Chondrocyte (in vitro differentiated cells): ENCODE data around the gene C13orf42. TPM values are rescaled to one million over a fixed set of nuclear protein-coding genes. Genes with fewer than 3 reads are reported as not detected.

Source experiments
- DNase-seq: peaks from one replicate; pipeline ENCODE4 v3.0.0; 2021; ENCODE audit warnings: mixed read lengths, low spot score
- H3K27ac Mint-ChIP-seq: one replicate; pipeline ENCODE4 v1.8.0; 2021; ENCODE audit warnings: mild to moderate bottlenecking, moderate library complexity, mixed read lengths; ENCODE audit not compliant: unreplicated experiment
- H3K27me3 Mint-ChIP-seq: 2 replicates; pipeline ENCODE4 v1.8.0; 2021; ENCODE audit warnings: low read depth, mixed read lengths
- H3K36me3 Mint-ChIP-seq: 2 replicates; pipeline ENCODE4 v1.8.0; 2021; ENCODE audit warnings: low read depth, mixed read lengths
- H3K4me1 Mint-ChIP-seq: 2 replicates; pipeline ENCODE4 v1.8.0; 2021; ENCODE audit warnings: low read depth, mild to moderate bottlenecking, mixed read lengths
- H3K4me3 Mint-ChIP-seq: one replicate; pipeline ENCODE4 v1.8.0; 2021; ENCODE audit warnings: mild to moderate bottlenecking, moderate library complexity, mixed read lengths; ENCODE audit not compliant: unreplicated experiment
- H3K9me3 Mint-ChIP-seq: 2 replicates; pipeline ENCODE4 v1.8.0; 2021; ENCODE audit warnings: low read depth, mixed read lengths
- total RNA-seq: library from RNA; stranded (reverse); gene quantifications from 3 replicates; pipeline ENCODE4 v1.2.1, GENCODE V29; 2021
- TF ChIP-seq, protein P1 (sequence below): fragments of 200-600 bp; sonication (generic); IDR thresholded peaks from 2 replicates; pipeline ENCODE4 v1.5.0; 2021; ENCODE audit warnings: antibody characterized with exemption, mild to moderate bottlenecking, moderate library complexity

The C13orf42 gene
- total RNA-seq, 1 donor from 2014 or later: not detected

- Mint-ChIP-seq H3K36me3 (no peaks in the 10 kb centered on the region), H3K27ac (no peak overlapping the region), H3K4me1 (peaks cover 16% of the 10 kb centered on the region), H3K27me3 (peaks cover 9% of the 10 kb centered on the region), H3K4me3 (no peak overlapping the region), H3K9me3 (no peaks in the 10 kb centered on the region)
- no peak for DNase-seq
- TF ChIP-seq, protein P1, sequence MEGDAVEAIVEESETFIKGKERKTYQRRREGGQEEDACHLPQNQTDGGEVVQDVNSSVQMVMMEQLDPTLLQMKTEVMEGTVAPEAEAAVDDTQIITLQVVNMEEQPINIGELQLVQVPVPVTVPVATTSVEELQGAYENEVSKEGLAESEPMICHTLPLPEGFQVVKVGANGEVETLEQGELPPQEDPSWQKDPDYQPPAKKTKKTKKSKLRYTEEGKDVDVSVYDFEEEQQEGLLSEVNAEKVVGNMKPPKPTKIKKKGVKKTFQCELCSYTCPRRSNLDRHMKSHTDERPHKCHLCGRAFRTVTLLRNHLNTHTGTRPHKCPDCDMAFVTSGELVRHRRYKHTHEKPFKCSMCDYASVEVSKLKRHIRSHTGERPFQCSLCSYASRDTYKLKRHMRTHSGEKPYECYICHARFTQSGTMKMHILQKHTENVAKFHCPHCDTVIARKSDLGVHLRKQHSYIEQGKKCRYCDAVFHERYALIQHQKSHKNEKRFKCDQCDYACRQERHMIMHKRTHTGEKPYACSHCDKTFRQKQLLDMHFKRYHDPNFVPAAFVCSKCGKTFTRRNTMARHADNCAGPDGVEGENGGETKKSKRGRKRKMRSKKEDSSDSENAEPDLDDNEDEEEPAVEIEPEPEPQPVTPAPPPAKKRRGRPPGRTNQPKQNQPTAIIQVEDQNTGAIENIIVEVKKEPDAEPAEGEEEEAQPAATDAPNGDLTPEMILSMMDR: no peak
These were observed 44.1 kb upstream of the C13orf42 start for GRCh38 chr13:51155161-51155560.

DNA sequence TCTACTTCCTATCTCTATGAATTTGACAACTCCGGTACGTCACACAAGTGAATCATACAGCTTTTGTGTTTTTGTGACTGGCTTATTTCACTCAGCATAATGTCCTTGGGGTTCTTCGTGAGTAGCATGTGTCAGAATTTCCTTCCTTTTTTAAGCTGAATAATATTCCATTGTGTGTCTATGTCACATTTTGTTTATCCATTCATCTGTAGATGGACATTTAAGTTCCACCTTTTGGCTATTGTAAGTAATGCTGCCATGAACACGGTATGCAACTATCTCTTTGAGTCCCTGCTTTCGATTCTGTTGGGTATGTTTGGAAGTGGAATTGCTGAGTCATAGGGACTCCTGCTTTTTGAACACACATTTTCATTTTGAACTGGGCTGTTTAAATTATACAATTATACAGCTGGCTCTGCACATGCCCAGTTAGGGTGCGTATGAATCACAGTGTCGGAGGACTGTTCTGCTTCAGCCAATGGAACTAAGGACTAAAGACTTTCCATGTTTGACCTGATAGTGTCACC, 43.0 kb upstream of the C13orf42 start:
- H3K4me1 Mint-ChIP-seq: peaks cover 15% of the 10 kb centered on the region
- TF ChIP-seq, protein P1: no peak
- H3K36me3 Mint-ChIP-seq: no peaks in the 10 kb centered on the region
- peaks cover 13% of the 10 kb centered on the region for H3K27me3 Mint-ChIP-seq
- no peak overlapping the region for H3K4me3 Mint-ChIP-seq
- no peak overlapping the region for H3K27ac Mint-ChIP-seq
- no peak for DNase-seq
- no peaks in the 10 kb centered on the region for H3K9me3 Mint-ChIP-seq

GRCh38 chr13:51153527-51153926, 42.5 kb upstream of the C13orf42 start:
- no peak overlapping the region for H3K4me3 Mint-ChIP-seq
- DNase-seq: no peak
- no peaks in the 10 kb centered on the region for H3K9me3 Mint-ChIP-seq
- TF ChIP-seq, protein P1: no peak
- no peak overlapping the region for H3K27ac Mint-ChIP-seq
- no peaks in the 10 kb centered on the region for H3K36me3 Mint-ChIP-seq
- peaks cover 13% of the 10 kb centered on the region for H3K27me3 Mint-ChIP-seq
- peaks cover 13% of the 10 kb centered on the region for H3K4me1 Mint-ChIP-seq

DNA sequence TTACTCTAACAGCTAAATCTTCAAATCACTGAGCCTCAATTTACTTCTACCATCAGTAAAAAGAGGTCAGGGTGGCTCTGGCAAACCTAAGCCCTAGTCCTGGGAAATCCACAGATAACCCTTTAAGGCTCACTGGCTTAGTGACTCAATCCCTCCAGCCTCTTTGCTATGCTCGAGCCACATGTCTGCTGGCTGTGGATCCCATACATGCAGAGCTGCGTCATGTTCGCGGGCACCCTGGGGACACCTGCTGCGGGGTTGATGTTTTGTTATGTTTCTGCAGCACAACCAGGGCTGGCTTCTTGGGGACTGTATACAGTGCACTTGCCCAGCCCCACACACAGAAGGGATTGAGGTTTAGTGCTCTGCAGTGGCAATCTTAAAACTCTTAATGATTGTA, 41.6 kb upstream of the C13orf42 start:
- H3K27ac Mint-ChIP-seq: no peak overlapping the region
- TF ChIP-seq, protein P1: no peak
- H3K36me3 Mint-ChIP-seq: no peaks in the 10 kb centered on the region
- H3K4me1 Mint-ChIP-seq: peaks cover 13% of the 10 kb centered on the region
- H3K27me3 Mint-ChIP-seq: peaks cover 13% of the 10 kb centered on the region
- H3K9me3 Mint-ChIP-seq: no peaks in the 10 kb centered on the region
- no peak for DNase-seq
- no peak overlapping the region for H3K4me3 Mint-ChIP-seq

DNA sequence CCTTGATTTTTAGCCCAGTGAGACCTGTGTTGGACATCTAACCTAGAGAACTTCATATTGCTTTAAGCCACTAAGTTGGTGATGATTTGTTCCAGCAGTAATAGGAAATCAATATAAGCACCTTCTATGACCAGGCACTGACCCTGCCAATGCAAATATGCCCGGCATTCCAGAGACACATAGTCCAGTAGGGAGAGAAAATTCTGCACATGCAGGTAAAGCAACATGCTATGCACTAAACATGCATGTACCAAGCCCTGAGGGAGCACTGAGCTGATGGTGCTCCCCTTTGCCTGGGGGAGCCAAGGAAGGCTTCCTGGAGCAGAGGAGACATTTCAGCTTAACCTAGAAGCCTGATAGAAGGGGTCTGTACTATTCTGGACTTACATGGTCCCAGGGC, 40.4 kb upstream of the C13orf42 start:
- TF ChIP-seq, protein P1: no peak
- Mint-ChIP-seq H3K27ac (no peak overlapping the region), H3K4me3 (no peak overlapping the region), H3K9me3 (no peaks in the 10 kb centered on the region), H3K27me3 (peaks cover 14% of the 10 kb centered on the region), H3K4me1 (peaks cover 13% of the 10 kb centered on the region), H3K36me3 (no peaks in the 10 kb centered on the region)
- no peak for DNase-seq
